ENCODE measurements around the gene ASB13. TPM values are rescaled to one million over a fixed set of nuclear protein-coding genes. Genes with fewer than 3 reads are reported as not detected.

Gene ASB13
- total and polyA plus RNA-seq, 2 donors (not counting 1 experiment from before 2014, with no cell fraction given) = 5.4 to 15.4 TPM

GRCh38 chr10:5598085-5598690, 68.2 kb downstream of the ASB13 start:
- H2AFZ ChIP-seq (ENCODE audit: low read length) = no peak overlapping the region
- H3K36me3 ChIP-seq (ENCODE audit: control insufficient read depth, insufficient read depth, low read length) = no peaks in the 10 kb centered on the region
- H3K27ac ChIP-seq (ENCODE audit: insufficient read depth, low read length) = no peak overlapping the region
- no peak overlapping the region for H3K4me2 ChIP-seq (ENCODE audit: extremely low read depth, insufficient read depth, low read length)
- no peak overlapping the region for H3K4me3 ChIP-seq (replicated peaks in 1 of 4; ENCODE audit: control extremely low read depth in 1 of 4, insufficient read depth in 1 of 4, low read depth in 3 of 4, low read length in 4 of 4)
- DNase-seq (ENCODE audit: low read depth in 2 of 2) = no peak
- H3K4me1 ChIP-seq (ENCODE audit: control insufficient read depth, extremely low read depth, insufficient read depth, low read length) = peaks cover 10% of the 10 kb centered on the region
- no peaks in the 10 kb centered on the region for H3K9me3 ChIP-seq (ENCODE audit: control insufficient read depth, insufficient read depth, low read depth, low read length)
- no peak overlapping the region for H3K9ac ChIP-seq (ENCODE audit: insufficient read depth, low read length)
- no peaks in the 10 kb centered on the region for H3K27me3 ChIP-seq (ENCODE audit: control insufficient read depth, insufficient read depth, low read length)
- TF ChIP-seq EZH2 (IDR thresholded peaks at IDR 0.05; ENCODE audit: low read length, missing control alignments) (no peak), CTCF (conservative IDR thresholded peaks at IDR 0.05 in 1 of 2, IDR thresholded peaks at IDR 0.05 in 1 of 2; ENCODE audit: low read depth in 1 of 2, low read length in 2 of 2) (no peak)
- no peaks in the 10 kb centered on the region for H3K79me2 ChIP-seq (ENCODE audit: control insufficient read depth, insufficient read depth, low read length)
- no peaks in the 10 kb centered on the region for H4K20me1 ChIP-seq (ENCODE audit: control insufficient read depth, extremely low read depth, insufficient read depth, low read length)

DNA sequence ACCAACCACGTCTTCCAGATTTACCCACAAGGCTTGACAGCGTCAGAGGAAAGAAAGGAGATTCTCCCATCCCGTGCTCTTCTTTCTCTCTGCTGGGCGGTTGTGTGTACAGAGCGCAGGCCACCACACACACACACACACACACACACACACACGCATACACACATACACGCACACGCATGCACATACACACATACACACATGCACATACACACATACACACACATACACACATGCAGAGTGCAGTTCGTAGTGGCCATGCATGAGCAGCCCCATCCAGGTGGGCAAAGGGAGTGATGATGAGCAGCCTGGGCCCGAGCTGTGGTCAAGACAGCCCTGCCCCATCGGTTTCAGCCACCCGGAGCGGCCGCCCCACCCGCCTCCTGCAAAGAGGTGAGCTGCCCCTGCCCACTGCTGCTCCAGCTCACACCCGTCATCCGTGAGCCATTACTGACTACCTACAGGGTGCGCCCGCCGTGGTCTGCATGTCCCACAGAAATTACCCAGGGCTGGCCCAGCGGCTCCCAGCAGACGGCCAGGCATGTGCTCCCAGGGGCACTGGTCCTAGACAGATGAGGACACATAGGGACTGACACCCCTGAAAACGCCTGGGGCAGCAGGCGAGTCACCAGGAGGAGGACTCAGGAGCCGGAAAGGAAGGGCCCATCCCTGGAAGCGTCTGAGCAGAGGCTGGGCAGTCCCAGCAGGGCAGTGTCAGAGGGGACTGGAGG, 69.6 kb downstream of the ASB13 start:
- Histone ChIP-seq H4K20me1 (ENCODE audit: control insufficient read depth, extremely low read depth, insufficient read depth, low read length) (no peaks in the 10 kb centered on the region), H3K4me2 (ENCODE audit: extremely low read depth, insufficient read depth, low read length) (no peak overlapping the region), H3K27me3 (ENCODE audit: control insufficient read depth, insufficient read depth, low read length) (no peaks in the 10 kb centered on the region), H3K27ac (ENCODE audit: insufficient read depth, low read length) (no peak overlapping the region), H3K36me3 (ENCODE audit: control insufficient read depth, insufficient read depth, low read length) (no peaks in the 10 kb centered on the region), H3K9ac (ENCODE audit: insufficient read depth, low read length) (no peak overlapping the region), H3K79me2 (ENCODE audit: control insufficient read depth, insufficient read depth, low read length) (no peaks in the 10 kb centered on the region), H3K9me3 (ENCODE audit: control insufficient read depth, insufficient read depth, low read depth, low read length) (no peaks in the 10 kb centered on the region), H3K4me3 (replicated peaks in 1 of 4; ENCODE audit: control extremely low read depth in 1 of 4, insufficient read depth in 1 of 4, low read depth in 3 of 4, low read length in 4 of 4) (no peak overlapping the region), H3K4me1 (ENCODE audit: control insufficient read depth, extremely low read depth, insufficient read depth, low read length) (peaks cover 10% of the 10 kb centered on the region), H2AFZ (ENCODE audit: low read length) (no peak overlapping the region)
- no peak for DNase-seq (ENCODE audit: low read depth in 2 of 2)
- TF ChIP-seq EZH2 (IDR thresholded peaks at IDR 0.05; ENCODE audit: low read length, missing control alignments) = no peak
- TF ChIP-seq CTCF (conservative IDR thresholded peaks at IDR 0.05 in 1 of 2, IDR thresholded peaks at IDR 0.05 in 1 of 2; ENCODE audit: low read depth in 1 of 2, low read length in 2 of 2) = no peak

GRCh38 chr10:5595994-5596471, 70.4 kb downstream of the ASB13 start:
- no peak overlapping the region for H3K4me3 ChIP-seq (replicated peaks in 1 of 4; ENCODE audit: control extremely low read depth in 1 of 4, insufficient read depth in 1 of 4, low read depth in 3 of 4, low read length in 4 of 4)

More at GRCh38 chr10:5595994-5596471, 70.4 kb downstream of the ASB13 start:
- no peak overlapping the region for H3K9ac ChIP-seq (ENCODE audit: insufficient read depth, low read length)
- TF ChIP-seq EZH2 (IDR thresholded peaks at IDR 0.05; ENCODE audit: low read length, missing control alignments) = no peak
- TF ChIP-seq CTCF (conservative IDR thresholded peaks at IDR 0.05 in 1 of 2, IDR thresholded peaks at IDR 0.05 in 1 of 2; ENCODE audit: low read depth in 1 of 2, low read length in 2 of 2) = no peak
- H3K4me2 ChIP-seq (ENCODE audit: extremely low read depth, insufficient read depth, low read length) = no peak overlapping the region
- no peaks in the 10 kb centered on the region for H3K79me2 ChIP-seq (ENCODE audit: control insufficient read depth, insufficient read depth, low read length)
- no peaks in the 10 kb centered on the region for H4K20me1 ChIP-seq (ENCODE audit: control insufficient read depth, extremely low read depth, insufficient read depth, low read length)
- H3K4me1 ChIP-seq (ENCODE audit: control insufficient read depth, extremely low read depth, insufficient read depth, low read length) = peaks cover 10% of the 10 kb centered on the region
- no peaks in the 10 kb centered on the region for H3K36me3 ChIP-seq (ENCODE audit: control insufficient read depth, insufficient read depth, low read length)
- H3K9me3 ChIP-seq (ENCODE audit: control insufficient read depth, insufficient read depth, low read depth, low read length) = no peaks in the 10 kb centered on the region
- H3K27me3 ChIP-seq (ENCODE audit: control insufficient read depth, insufficient read depth, low read length) = no peaks in the 10 kb centered on the region
- no peak overlapping the region for H2AFZ ChIP-seq (ENCODE audit: low read length)
- no peak overlapping the region for H3K27ac ChIP-seq (ENCODE audit: insufficient read depth, low read length)
- peak in 1 of 2 donors; percentile 96 for DNase-seq (ENCODE audit: low read depth in 2 of 2)
